GM19193 (cell line): Measurements from ENCODE around the gene HLA-DPB1.
A peak's percentile ranks its signal among the peaks of the same experiment; 100 is the strongest.

Source experiments
- POLR2A ChIP-seq: IDR thresholded peaks from 4 replicates; pipeline ENCODE4 v1.6.1; 2011; ENCODE audit not compliant: insufficient read depth, insufficient read length; ENCODE audit errors: extremely low read depth

The HLA-DPB1 gene

GRCh38 chr6:33080127-33081089, 4.6 kb downstream of the HLA-DPB1 start:
- peak; percentile 69 for TF ChIP-seq POLR2A

GRCh38 chr6:33081098-33081824, 5.5 kb downstream of the HLA-DPB1 start:
- no peak for TF ChIP-seq POLR2A

- TF ChIP-seq POLR2A = no peak
These were observed 6.9 kb downstream of the HLA-DPB1 start for GRCh38 chr6:33082702-33083101.

- no peak for TF ChIP-seq POLR2A
These were observed 9.8 kb downstream of the HLA-DPB1 start for GRCh38 chr6:33085627-33086026.

- TF ChIP-seq POLR2A = no peak
These were observed 12.6 kb downstream of the HLA-DPB1 start for GRCh38 chr6:33088258-33088930.

- TF ChIP-seq POLR2A = peak; percentile 27
These were observed 13.3 kb downstream of the HLA-DPB1 start for GRCh38 chr6:33088931-33089620.

GRCh38 chr6:33091957-33092356, 16.2 kb downstream of the HLA-DPB1 start:
- no peak for TF ChIP-seq POLR2A

GRCh38 chr6:33092385-33092784, 16.6 kb downstream of the HLA-DPB1 start:
- TF ChIP-seq POLR2A = no peak

- no peak for TF ChIP-seq POLR2A
These were observed 18.1 kb downstream of the HLA-DPB1 start for GRCh38 chr6:33093855-33094254.

GRCh38 chr6:33095681-33096080, 19.9 kb downstream of the HLA-DPB1 start:
- TF ChIP-seq POLR2A = no peak

GRCh38 chr6:33103776-33104175, 28.0 kb downstream of the HLA-DPB1 start:
- no peak for TF ChIP-seq POLR2A

GRCh38 chr6:33104887-33105286, 29.1 kb downstream of the HLA-DPB1 start:
- no peak for TF ChIP-seq POLR2A

GRCh38 chr6:33105386-33105785, 29.6 kb downstream of the HLA-DPB1 start:
- TF ChIP-seq POLR2A = no peak
